ENCODE results near the gene NOTCH1. TPM values are rescaled to one million over a fixed set of nuclear protein-coding genes. Genes with fewer than 3 reads are reported as not detected.
A peak's percentile ranks its signal among the peaks of the same experiment; 100 is the strongest.

The NOTCH1 gene
- total and polyA plus RNA-seq, 2 experiments from 2014 or later: 7.1 to 20.9 TPM

DNA sequence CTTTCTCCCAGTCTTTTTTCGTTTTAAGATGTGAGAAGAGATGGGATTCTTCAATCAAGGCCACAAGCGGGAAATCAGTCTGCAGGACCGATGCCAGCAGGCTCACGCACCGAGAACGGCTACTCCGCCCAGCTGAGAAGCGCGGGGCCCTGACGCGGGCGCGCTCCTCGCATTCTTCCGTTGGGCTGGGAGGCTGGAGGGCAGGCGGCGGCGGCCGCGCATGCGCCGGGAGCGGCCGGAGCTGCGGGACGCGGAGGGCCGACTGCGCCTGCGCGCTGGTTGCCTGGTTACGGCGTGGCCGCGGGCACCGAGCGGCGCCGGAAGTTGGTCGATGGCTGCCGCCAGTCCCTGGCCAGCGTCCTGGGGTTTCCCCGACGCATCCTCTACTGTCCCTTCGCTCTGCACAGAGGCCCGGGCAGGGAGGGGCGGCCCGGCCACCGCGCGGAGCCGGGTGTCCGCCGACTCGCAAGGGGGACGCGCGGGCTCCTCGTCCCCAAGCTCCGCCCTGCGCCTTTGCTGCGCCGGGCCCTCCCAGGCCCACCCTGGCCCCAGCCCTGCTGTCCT lies 62.2 kb downstream of the NOTCH1 start:
- DNase-seq (ENCODE audit: low read depth in 1 of 2, low spot score in 1 of 2): peak; percentile 89 to 96
- H3K4me3 ChIP-seq: peak overlapping the region; percentile 35
- H3K4me1 ChIP-seq (ENCODE audit: low read depth): peaks cover 11% of the 10 kb centered on the region
- H3K36me3 ChIP-seq: no peaks in the 10 kb centered on the region
- no peaks in the 10 kb centered on the region for H3K27me3 ChIP-seq
- H3K9me3 ChIP-seq (ENCODE audit: low read depth): no peaks in the 10 kb centered on the region
- TF ChIP-seq, protein P1, sequence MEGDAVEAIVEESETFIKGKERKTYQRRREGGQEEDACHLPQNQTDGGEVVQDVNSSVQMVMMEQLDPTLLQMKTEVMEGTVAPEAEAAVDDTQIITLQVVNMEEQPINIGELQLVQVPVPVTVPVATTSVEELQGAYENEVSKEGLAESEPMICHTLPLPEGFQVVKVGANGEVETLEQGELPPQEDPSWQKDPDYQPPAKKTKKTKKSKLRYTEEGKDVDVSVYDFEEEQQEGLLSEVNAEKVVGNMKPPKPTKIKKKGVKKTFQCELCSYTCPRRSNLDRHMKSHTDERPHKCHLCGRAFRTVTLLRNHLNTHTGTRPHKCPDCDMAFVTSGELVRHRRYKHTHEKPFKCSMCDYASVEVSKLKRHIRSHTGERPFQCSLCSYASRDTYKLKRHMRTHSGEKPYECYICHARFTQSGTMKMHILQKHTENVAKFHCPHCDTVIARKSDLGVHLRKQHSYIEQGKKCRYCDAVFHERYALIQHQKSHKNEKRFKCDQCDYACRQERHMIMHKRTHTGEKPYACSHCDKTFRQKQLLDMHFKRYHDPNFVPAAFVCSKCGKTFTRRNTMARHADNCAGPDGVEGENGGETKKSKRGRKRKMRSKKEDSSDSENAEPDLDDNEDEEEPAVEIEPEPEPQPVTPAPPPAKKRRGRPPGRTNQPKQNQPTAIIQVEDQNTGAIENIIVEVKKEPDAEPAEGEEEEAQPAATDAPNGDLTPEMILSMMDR (IDR thresholded peaks at IDR 0.05; ENCODE audit: low read depth, low read length): no peak
- H3K27ac ChIP-seq: peak overlapping the region; percentile 99

DNA sequence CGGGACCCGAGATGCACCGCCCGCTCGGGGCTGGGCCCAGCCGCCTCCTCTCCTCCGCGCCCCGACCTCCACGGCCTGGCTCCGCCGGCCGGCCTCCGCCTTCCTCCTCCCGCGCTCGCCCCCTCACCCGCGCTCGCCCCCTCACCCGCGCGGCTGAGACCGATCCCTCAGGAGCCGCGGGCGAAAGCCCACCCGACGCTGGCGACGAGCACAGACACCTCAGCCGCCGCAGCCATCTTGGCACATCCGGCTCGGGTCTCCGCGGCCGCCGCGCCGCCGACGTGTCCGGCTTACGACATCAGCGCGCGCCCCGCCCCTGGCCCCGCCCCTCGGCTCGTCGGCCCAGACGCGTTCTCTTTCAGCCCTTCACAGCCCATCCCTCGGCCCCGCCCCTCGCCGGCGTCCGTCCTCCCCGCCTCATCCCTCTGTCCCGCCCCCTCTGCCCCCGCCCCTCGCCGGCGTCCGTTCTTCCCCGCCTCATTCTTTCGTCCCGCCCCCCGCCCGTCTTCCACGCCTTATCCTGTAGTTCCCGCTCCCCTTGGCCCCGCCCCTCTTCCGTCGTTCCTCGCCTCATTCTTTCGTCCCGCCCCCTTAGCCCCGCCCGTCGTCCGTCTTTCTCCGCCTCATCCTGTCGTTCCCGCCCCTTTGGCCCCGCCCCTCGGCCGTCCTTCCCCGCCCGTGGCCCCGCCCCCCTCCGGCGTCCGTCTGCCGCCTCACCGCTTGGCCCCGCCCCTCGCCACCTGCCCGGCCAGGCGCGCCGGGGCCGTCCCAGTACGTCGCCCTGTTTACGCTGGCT lies 62.9 kb downstream of the NOTCH1 start, which contains the start of gene SEC16A:
Gene SEC16A (minus strand): TSS at position 248 of the 796 bp plus-strand sequence. CDS start 5,425 bp downstream, outside the sequence.
- Histone ChIP-seq H3K4me1 (ENCODE audit: low read depth) (peaks cover 11% of the 10 kb centered on the region), H3K4me3 (peak within 1 kb of the TSS; percentile 92), H3K36me3 (no peaks in the 10 kb centered on the region), H3K9me3 (ENCODE audit: low read depth) (no peaks in the 10 kb centered on the region), H3K27me3 (no peaks in the 10 kb centered on the region), H3K27ac (peak within 1 kb of the TSS; percentile 99)
- TF ChIP-seq, protein P1 (IDR thresholded peaks at IDR 0.05; ENCODE audit: low read depth, low read length): no peak
- DNase-seq (ENCODE audit: low read depth in 1 of 2, low spot score in 1 of 2): peak; percentile 99

DNA sequence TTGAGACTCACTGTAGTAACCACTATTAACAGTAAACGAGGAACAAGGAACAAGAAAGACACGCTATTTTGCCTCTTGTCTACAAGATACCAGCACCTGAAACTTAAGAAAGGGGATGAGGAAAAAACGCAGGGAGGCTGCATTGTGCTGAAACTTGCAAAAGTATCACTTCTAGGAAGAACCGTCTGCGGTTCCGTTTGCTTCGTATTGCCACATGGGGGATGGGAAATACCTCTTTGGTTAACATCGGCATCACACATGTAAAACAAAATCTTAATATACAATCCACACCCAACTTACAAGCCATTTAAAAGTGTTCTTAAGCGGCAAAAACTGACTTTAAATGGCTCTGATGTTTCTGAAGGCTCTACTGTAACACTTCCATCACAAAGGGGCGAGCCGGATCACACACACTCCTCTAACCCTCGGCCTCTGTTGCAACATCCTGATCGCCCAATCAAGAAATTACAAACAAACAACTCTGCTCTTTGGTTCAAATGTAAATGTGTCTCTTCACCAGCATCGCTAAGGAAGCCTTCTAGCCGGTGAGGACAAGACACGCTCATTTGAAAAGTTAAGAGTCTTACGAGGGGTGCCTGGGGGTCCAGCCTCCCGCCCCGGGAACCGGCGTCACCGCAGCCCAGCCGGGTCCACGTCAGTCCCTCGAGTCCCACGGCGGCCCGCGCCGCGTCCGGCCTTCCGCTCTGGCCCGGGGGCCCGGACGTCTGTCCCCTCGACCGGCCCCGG lies 63.6 kb downstream of the NOTCH1 start:
- Histone ChIP-seq H3K27me3 (no peaks in the 10 kb centered on the region), H3K4me1 (ENCODE audit: low read depth) (peaks cover 11% of the 10 kb centered on the region), H3K9me3 (ENCODE audit: low read depth) (no peaks in the 10 kb centered on the region), H3K4me3 (peak overlapping the region; percentile 92), H3K36me3 (peaks cover 2% of the 10 kb centered on the region), H3K27ac (peak overlapping the region; percentile 98)
- DNase-seq (ENCODE audit: low read depth in 1 of 2, low spot score in 1 of 2): peak; percentile 21 to 56
- TF ChIP-seq, protein P1 (IDR thresholded peaks at IDR 0.05; ENCODE audit: low read depth, low read length): no peak

DNA sequence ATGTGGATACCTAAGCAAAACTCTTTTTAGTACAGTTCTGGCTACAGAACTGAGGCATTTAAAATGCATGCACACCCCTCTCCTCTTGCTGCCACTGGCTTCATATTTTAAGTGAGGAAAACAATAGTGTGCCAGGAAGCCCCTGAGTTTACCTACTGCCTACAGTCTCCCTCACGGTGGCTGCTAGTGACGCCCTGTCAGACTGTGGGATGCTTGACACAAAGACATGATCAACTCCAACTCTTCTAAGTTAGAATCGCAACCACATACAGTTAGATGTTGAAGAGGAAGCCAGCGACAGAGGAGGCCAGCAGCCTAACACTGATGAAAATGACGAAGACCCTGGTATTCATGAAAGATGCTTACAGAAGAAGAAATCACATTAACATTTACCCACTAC lies 64.3 kb downstream of the NOTCH1 start:
- TF ChIP-seq, protein P1 (IDR thresholded peaks at IDR 0.05; ENCODE audit: low read depth, low read length): no peak
- peaks cover 9% of the 10 kb centered on the region for H3K36me3 ChIP-seq
- H3K9me3 ChIP-seq (ENCODE audit: low read depth): no peaks in the 10 kb centered on the region
- H3K27ac ChIP-seq: no peak overlapping the region
- no peaks in the 10 kb centered on the region for H3K27me3 ChIP-seq
- H3K4me3 ChIP-seq: peak overlapping the region; percentile 92
- DNase-seq (ENCODE audit: low read depth in 1 of 2, low spot score in 1 of 2): no peak
- H3K4me1 ChIP-seq (ENCODE audit: low read depth): peaks cover 11% of the 10 kb centered on the region

DNA sequence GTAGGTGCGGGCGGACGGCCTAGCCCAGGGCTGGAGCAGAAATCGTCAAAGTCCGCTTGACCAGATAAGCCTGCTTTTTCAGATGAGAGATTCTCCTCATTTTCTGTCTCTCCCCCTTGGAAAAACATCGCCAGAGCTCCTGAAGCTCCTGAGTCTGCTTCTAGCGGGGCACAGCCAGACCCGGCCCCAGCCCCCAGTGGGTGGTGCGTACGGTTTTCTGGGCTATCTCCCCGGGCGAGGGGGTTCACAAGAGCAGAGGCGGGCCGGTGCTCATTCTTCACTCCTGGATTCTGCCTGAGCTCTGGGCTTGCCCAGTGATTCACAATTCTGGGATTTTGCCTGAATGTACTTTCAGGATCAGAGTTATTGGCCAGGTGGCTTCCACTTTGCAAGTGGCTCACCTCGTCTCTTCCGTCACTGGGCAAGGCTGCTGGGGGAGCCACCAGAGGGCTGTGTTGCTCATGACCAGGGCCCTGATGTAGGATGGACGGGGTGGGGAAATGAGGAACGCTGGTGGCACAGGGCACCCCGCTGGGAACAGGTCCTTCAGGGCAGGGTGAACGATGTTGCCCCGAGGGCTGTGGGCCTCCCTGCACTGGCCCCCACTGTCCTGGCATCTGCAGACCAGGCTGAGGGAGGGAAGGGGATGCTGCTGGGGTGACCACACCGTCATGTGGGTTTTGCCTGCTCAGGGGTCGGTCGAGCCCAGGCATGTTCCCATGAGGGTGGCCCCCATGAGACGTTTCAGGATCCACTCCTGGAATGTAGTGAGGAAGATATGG lies 69.3 kb downstream of the NOTCH1 start:
- no peaks in the 10 kb centered on the region for H3K9me3 ChIP-seq (ENCODE audit: low read depth)
- peaks cover 39% of the 10 kb centered on the region for H3K36me3 ChIP-seq
- no peak overlapping the region for H3K27ac ChIP-seq
- DNase-seq (ENCODE audit: low read depth in 1 of 2, low spot score in 1 of 2): no peak
- no peaks in the 10 kb centered on the region for H3K27me3 ChIP-seq
- H3K4me1 ChIP-seq (ENCODE audit: low read depth): peaks cover 3% of the 10 kb centered on the region
- no peak overlapping the region for H3K4me3 ChIP-seq
- TF ChIP-seq, protein P1 (IDR thresholded peaks at IDR 0.05; ENCODE audit: low read depth, low read length): no peak
